Measurements from ENCODE around the gene DDX10. TPM values are rescaled to one million over a fixed set of nuclear protein-coding genes. Genes with fewer than 3 reads are reported as not detected.

Gene DDX10
- total and polyA plus RNA-seq, 2 experiments from 2014 or later: 32.4 to 37.8 TPM

DNA sequence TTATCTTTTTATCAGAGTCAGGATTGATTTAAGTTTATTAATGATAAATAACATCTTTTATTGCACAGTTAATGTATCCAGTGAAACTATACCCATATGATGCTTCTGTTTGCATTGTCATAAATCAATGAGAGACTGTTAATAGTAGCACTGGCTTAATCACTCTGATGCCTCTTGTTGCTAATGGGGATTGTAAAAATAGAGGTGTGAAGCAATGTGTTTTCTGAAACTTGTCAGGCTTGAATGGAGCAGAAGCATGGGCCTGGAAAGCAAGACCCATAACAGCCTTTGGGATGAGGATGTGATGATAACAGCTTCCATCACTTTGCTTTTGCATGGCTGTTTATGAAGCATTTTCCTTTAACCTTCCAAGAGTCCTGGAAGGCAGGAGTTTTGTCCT, 319.7 kb downstream of the DDX10 start:
- Mint-ChIP-seq H3K9me3 (peaks cover 3% of the 10 kb centered on the region; the same call in 1 of the 3 replicates), H3K4me1 (peaks cover 10% of the 10 kb centered on the region; the same call in 2 of the 3 replicates), H3K27ac (no peak overlapping the region), H3K36me3 (ENCODE audit: low read depth) (no peaks in the 10 kb centered on the region), H3K27me3 (ENCODE audit: insufficient read depth, low read depth, poor library complexity) (peaks cover 2% of the 10 kb centered on the region), H3K4me3 (no peak overlapping the region)
- DNase-seq (ENCODE audit: low spot score) (no peak), ATAC-seq (no peak)
- Histone ChIP-seq H4K20me1 (replicated peaks; ENCODE audit: insufficient read depth) (no peaks in the 10 kb centered on the region), H3F3A (replicated peaks; ENCODE audit: low read depth) (no peaks in the 10 kb centered on the region), H3K4me2 (no peak overlapping the region), H3K4me1 (ENCODE audit: insufficient read depth) (peaks cover 7% of the 10 kb centered on the region; the same call in 1 of the 2 replicates), H3K79me2 (replicated peaks; ENCODE audit: insufficient read depth) (no peaks in the 10 kb centered on the region), H2AFZ (peak overlapping the region; percentile 64; the same call in 1 of the 2 replicates), H3K27ac (ENCODE audit: low read depth) (no peak overlapping the region), H3K27me3 (ENCODE audit: insufficient read depth) (no peaks in the 10 kb centered on the region), H3K4me3 (no peak overlapping the region), H3K36me3 (ENCODE audit: insufficient read depth) (no peaks in the 10 kb centered on the region), H3K9me2 (ENCODE audit: insufficient read depth) (peaks cover 4% of the 10 kb centered on the region; the same call in 1 of the 2 replicates)
- TF ChIP-seq JUNB (IDR thresholded peaks at IDR 0.05; ENCODE audit: unreplicated experiment) (no peak), ZNF331 (CRISPR knock-in tag; IDR thresholded peaks at IDR 0.05; ENCODE audit: low read depth) (no peak), POLR2AphosphoS5 (IDR thresholded peaks at IDR 0.05; ENCODE audit: low read depth) (no peak), STAT1 (IDR thresholded peaks at IDR 0.05; ENCODE audit: unreplicated experiment) (no peak), ZNF114 (CRISPR knock-in tag; IDR thresholded peaks at IDR 0.05) (no peak)
- TF ChIP-seq, protein P1, sequence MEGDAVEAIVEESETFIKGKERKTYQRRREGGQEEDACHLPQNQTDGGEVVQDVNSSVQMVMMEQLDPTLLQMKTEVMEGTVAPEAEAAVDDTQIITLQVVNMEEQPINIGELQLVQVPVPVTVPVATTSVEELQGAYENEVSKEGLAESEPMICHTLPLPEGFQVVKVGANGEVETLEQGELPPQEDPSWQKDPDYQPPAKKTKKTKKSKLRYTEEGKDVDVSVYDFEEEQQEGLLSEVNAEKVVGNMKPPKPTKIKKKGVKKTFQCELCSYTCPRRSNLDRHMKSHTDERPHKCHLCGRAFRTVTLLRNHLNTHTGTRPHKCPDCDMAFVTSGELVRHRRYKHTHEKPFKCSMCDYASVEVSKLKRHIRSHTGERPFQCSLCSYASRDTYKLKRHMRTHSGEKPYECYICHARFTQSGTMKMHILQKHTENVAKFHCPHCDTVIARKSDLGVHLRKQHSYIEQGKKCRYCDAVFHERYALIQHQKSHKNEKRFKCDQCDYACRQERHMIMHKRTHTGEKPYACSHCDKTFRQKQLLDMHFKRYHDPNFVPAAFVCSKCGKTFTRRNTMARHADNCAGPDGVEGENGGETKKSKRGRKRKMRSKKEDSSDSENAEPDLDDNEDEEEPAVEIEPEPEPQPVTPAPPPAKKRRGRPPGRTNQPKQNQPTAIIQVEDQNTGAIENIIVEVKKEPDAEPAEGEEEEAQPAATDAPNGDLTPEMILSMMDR (conservative IDR thresholded peaks at IDR 0.05; ENCODE audit: low read depth in 2 of 2): no peak
- TF ChIP-seq, protein P2, sequence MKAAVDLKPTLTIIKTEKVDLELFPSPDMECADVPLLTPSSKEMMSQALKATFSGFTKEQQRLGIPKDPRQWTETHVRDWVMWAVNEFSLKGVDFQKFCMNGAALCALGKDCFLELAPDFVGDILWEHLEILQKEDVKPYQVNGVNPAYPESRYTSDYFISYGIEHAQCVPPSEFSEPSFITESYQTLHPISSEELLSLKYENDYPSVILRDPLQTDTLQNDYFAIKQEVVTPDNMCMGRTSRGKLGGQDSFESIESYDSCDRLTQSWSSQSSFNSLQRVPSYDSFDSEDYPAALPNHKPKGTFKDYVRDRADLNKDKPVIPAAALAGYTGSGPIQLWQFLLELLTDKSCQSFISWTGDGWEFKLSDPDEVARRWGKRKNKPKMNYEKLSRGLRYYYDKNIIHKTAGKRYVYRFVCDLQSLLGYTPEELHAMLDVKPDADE (IDR thresholded peaks at IDR 0.05): no peak

DNA sequence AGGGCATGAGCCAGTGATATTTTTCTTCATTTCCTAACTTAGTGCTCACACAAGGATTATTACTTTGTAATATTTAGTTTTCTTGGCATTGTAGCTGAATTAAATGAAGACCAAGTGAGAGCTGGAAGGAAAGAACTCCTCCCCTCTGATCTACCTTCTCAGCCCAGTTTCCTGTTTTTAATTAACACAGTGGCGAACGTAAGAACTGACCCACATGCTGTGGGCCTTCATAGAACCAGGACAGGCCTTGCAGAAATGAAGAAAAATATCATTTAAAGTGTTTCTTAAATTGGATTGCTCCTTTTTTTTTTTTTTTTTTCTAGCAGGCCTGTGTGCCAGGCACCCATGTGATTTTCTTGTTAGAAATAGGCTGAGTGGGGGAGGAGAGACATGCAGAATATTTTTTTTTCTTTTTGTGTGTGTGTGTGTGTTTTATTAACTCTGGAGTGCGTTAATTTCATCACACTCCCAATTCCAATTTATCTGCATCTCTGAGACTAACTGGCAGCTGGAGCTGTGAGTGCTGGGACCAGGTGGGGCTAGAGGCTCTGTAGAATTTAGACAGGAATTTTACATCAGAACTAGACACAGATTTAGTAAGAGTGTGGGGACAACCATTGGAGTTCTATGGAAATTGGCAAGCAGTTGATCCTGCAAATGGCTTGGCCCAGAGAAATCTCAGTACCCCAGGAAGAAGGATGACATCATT, 320.5 kb downstream of the DDX10 start:
- H3K79me2 ChIP-seq (replicated peaks; ENCODE audit: insufficient read depth): no peaks in the 10 kb centered on the region
- no peak overlapping the region for H3K4me3 Mint-ChIP-seq
- no peaks in the 10 kb centered on the region for H3K27me3 ChIP-seq (ENCODE audit: insufficient read depth)
- H3K9me3 Mint-ChIP-seq: peaks cover 5% of the 10 kb centered on the region; the same call in 1 of the 3 replicates
- H4K20me1 ChIP-seq (replicated peaks; ENCODE audit: insufficient read depth): no peaks in the 10 kb centered on the region
- H3K36me3 ChIP-seq (ENCODE audit: insufficient read depth): no peaks in the 10 kb centered on the region
- no peaks in the 10 kb centered on the region for H3K36me3 Mint-ChIP-seq (ENCODE audit: low read depth)
- H3K4me3 ChIP-seq: no peak overlapping the region
- H3K9me2 ChIP-seq (ENCODE audit: insufficient read depth): peaks cover 4% of the 10 kb centered on the region; the same call in 1 of the 2 replicates
- ATAC-seq (no peak), DNase-seq (ENCODE audit: low spot score) (no peak)
- H3K27me3 Mint-ChIP-seq (ENCODE audit: insufficient read depth, low read depth, poor library complexity): peaks cover 2% of the 10 kb centered on the region
- no peaks in the 10 kb centered on the region for H3F3A ChIP-seq (replicated peaks; ENCODE audit: low read depth)
- peak overlapping the region; percentile 67 for H2AFZ ChIP-seq
- peaks cover 10% of the 10 kb centered on the region; the same call in 2 of the 3 replicates for H3K4me1 Mint-ChIP-seq
- peak overlapping the region; percentile 50; the same call in 1 of the 2 replicates for H3K4me2 ChIP-seq
- no peak overlapping the region for H3K27ac ChIP-seq (ENCODE audit: low read depth)
- TF ChIP-seq, protein P1 (conservative IDR thresholded peaks at IDR 0.05; ENCODE audit: low read depth in 2 of 2): no peak
- no peak for TF ChIP-seq EZH2phosphoT487 (IDR thresholded peaks at IDR 0.05; ENCODE audit: unreplicated experiment)
- no peak for TF ChIP-seq ZNF331 (CRISPR knock-in tag; IDR thresholded peaks at IDR 0.05; ENCODE audit: low read depth)
- no peak overlapping the region for H3K27ac Mint-ChIP-seq
- H3K4me1 ChIP-seq (ENCODE audit: insufficient read depth): peaks cover 7% of the 10 kb centered on the region; the same call in 1 of the 2 replicates
